K562 (cell line): Measurements from ENCODE around the gene SMAP2. TPM values are rescaled to one million over a fixed set of nuclear protein-coding genes. Genes with fewer than 3 reads are reported as not detected.

Source experiments
- ATAC-seq: fragments of 200-7000 bp; cut with Tn5 transposase; 3 replicates; pipeline ENCODE4 v1.9.1; 2020; ENCODE audit warnings: moderate library complexity
- BruUV-seq: library from RNA; stranded (reverse); fragments of 400-500 nt; replicated peaks from 2 replicates; lab custom pipeline; 2021; lab: Mats Ljungman, UMichigan
- CTCF ChIA-PET: fragments of 300-600 bp; formaldehyde crosslinking; extraction: SDS; loops from one replicate; lab custom pipeline; 2021; ENCODE audit warnings: low intra/inter-chr PET ratio; lab: Yijun Ruan, JAX
- POLR2A ChIA-PET: fragments of 300-600, 350-650 bp; sonication (Branson Sonifier 250); formaldehyde crosslinking; extraction: SDS; loops from one replicate; lab custom pipeline; 2021; ENCODE audit warnings: antibody characterized with exemption, inconsistent platforms; lab: Yijun Ruan, JAX
- DNase-seq, 4 experiments: peaks; one replicate each; pipeline versions ENCODE4 v3.0.0 to v3.0.0-alpha.2; 2011 to 2018; ENCODE audit warnings: low spot score in 3 of 4, mixed read lengths in 3 of 4; ENCODE audit errors: extremely low read depth in 1 of 4
- FAIRE-seq: peaks from 2 replicates; lab custom pipeline; 2011; peaks lifted over from hg19 to GRCh38; lab: Jason Lieb, UNC
- H2AFZ ChIP-seq: 2 replicates; pipeline ENCODE4 v1.6.0; 2011; ENCODE audit warnings: low read depth, low read length, control low read depth, inconsistent platforms
- H3K27ac ChIP-seq: fragments of 200-600 bp; 3 replicates; pipeline ENCODE4 v1.8.0; 2011; ENCODE audit warnings: low read depth, mild to moderate bottlenecking, control low read depth, inconsistent platforms, low read length, moderate library complexity, mixed read lengths; ENCODE audit errors: extremely low read depth
- H3K27me3 ChIP-seq, 2 experiments: fragments of 300-600 bp in 1 of 2; 2 replicates in 1 of 2; 3 replicates in 1 of 2; pipeline versions ENCODE4 v1.6.0 to v1.8.0; 2011; ENCODE audit warnings: inconsistent platforms in 2 of 2, low read length in 2 of 2, mild to moderate bottlenecking in 1 of 2, mixed read lengths in 1 of 2, moderate library complexity in 1 of 2; ENCODE audit not compliant: control insufficient read depth in 2 of 2, insufficient read depth in 2 of 2
- H3K36me3 ChIP-seq: fragments of 300-600 bp; 3 replicates; pipeline ENCODE4 v1.8.0; 2011; ENCODE audit warnings: mild to moderate bottlenecking, low read length, inconsistent platforms; ENCODE audit not compliant: control insufficient read depth, insufficient read depth
- H3K4me1 ChIP-seq, 2 experiments: fragments of 200-600 bp in 1 of 2; replicated peaks in 1 of 2; 2 replicates in 1 of 2; 3 replicates in 1 of 2; pipeline versions ENCODE4 v1.5.1 to v1.8.0; 2011; ENCODE audit warnings: inconsistent platforms in 2 of 2, low read length in 2 of 2, mild to moderate bottlenecking in 1 of 2, mixed read lengths in 1 of 2, moderate library complexity in 1 of 2; ENCODE audit not compliant: control insufficient read depth in 2 of 2, insufficient read depth in 2 of 2
- H3K4me2 ChIP-seq: 2 replicates; pipeline ENCODE4 v1.6.1; 2011; ENCODE audit warnings: low read length, control low read depth, inconsistent platforms, mixed read lengths; ENCODE audit not compliant: insufficient read depth
- H3K4me3 ChIP-seq: fragments of 200-600 bp; sonication (generic), shearing (Covaris generic); 2 replicates; pipeline ENCODE4 v1.5.1; 2016; ENCODE audit warnings: control low read depth, inconsistent platforms
- H3K79me2 ChIP-seq: fragments of 200-600 bp; 3 replicates; pipeline ENCODE4 v1.8.0; 2011; ENCODE audit warnings: low read length, inconsistent platforms; ENCODE audit not compliant: control insufficient read depth, insufficient read depth
- H3K9ac ChIP-seq, 2 experiments: 2 replicates each; pipeline versions ENCODE4 v1.6.0 to v1.6.1; 2011; ENCODE audit warnings: low read depth in 2 of 2, low read length in 2 of 2, control low read depth in 1 of 2, inconsistent platforms in 1 of 2, mild to moderate bottlenecking in 1 of 2, mixed read lengths in 1 of 2; ENCODE audit not compliant: insufficient read depth in 1 of 2
- H3K9me1 ChIP-seq: one replicate; pipeline ENCODE4 v1.6.0; 2011; ENCODE audit warnings: inconsistent platforms, mild to moderate bottlenecking, low read length, moderate library complexity; ENCODE audit not compliant: control insufficient read depth, insufficient read depth
- H3K9me3 ChIP-seq: replicated peaks from 2 replicates; pipeline ENCODE4 v1.5.1; 2011; ENCODE audit warnings: low read depth, low read length, inconsistent platforms; ENCODE audit not compliant: control insufficient read depth, insufficient read depth
- H4K20me1 ChIP-seq: replicated peaks from 2 replicates; pipeline ENCODE4 v1.6.1; 2011; ENCODE audit warnings: low read length, inconsistent platforms, mixed read lengths; ENCODE audit not compliant: control insufficient read depth, insufficient read depth
- MYNN ChIP-seq, 2 experiments: sonication (generic); formaldehyde crosslinking in 1 of 2; IDR thresholded peaks; 2 replicates each; pipeline versions ENCODE4 v1.5.0 to v1.6.1; 2016 to 2020; ENCODE audit warnings: antibody characterized with exemption in 1 of 2, missing genetic modification reagents in 1 of 2
- NR4A1 ChIP-seq, 2 experiments: fragments of 250-450 bp in 1 of 2; fragments of 450-650 bp in 1 of 2; sonication (Bioruptor Pico) in 1 of 2; IDR thresholded peaks; 2 replicates each; pipeline versions ENCODE4 v1.4.0 to v1.6.1; 2016 to 2020; ENCODE audit warnings: mild to moderate bottlenecking in 2 of 2, missing compliant biosample characterization in 1 of 2, missing genetic modification characterization in 1 of 2, moderate library complexity in 1 of 2
- PHB2 ChIP-seq: fragments of 450-650 bp; IDR thresholded peaks from 2 replicates; pipeline ENCODE4 v1.6.1; 2017; ENCODE audit warnings: low read depth
- SMARCB1 ChIP-seq: IDR thresholded peaks from 2 replicates; pipeline ENCODE4 v1.6.1; 2011; ENCODE audit warnings: improper control_type of control experiment, low read depth; ENCODE audit not compliant: insufficient read length
- SMARCC2 ChIP-seq: fragments of 450-650 bp; IDR thresholded peaks from 2 replicates; pipeline ENCODE4 v1.6.1; 2017; ENCODE audit warnings: antibody characterized with exemption, moderate library complexity, mild to moderate bottlenecking, low read depth
- SP1 ChIP-seq: sonication (generic); formaldehyde crosslinking; IDR thresholded peaks from 2 replicates; pipeline ENCODE4 v1.8.1; 2022; ENCODE audit warnings: mild to moderate bottlenecking, missing genetic modification reagents
- STAT5A ChIP-seq: IDR thresholded peaks from 2 replicates; pipeline ENCODE4 v1.6.1; 2012; ENCODE audit warnings: low read length, inconsistent platforms, borderline replicate concordance
- ZBTB7A ChIP-seq: IDR thresholded peaks from 2 replicates; pipeline ENCODE4 v1.6.1; 2011; ENCODE audit warnings: low read depth, mild to moderate bottlenecking, low read length, moderate library complexity, borderline replicate concordance; ENCODE audit not compliant: control insufficient read depth
- ZNF780A ChIP-seq: fragments of 250-450 bp; sonication (Bioruptor Pico); IDR thresholded peaks from 2 replicates; pipeline ENCODE4 v1.5.0; 2021; ENCODE audit warnings: mild to moderate bottlenecking
- WGBS: fragments of 100-300 bp; shearing (Covaris generic); methylation state at CpG from one replicate; pipeline ENCODE4 v1.1.6; 2016; ENCODE audit warnings: low coverage, mixed read lengths; ENCODE audit not compliant: insufficient coverage; ENCODE audit errors: missing lambda C conversion rate; 5-methylcytosine and 5-hydroxymethylcytosine counted together
- in situ Hi-C: fragments of 300-500 bp; cut with MboI; formaldehyde crosslinking; loops from 4 replicates; pipeline ENCODE4 v1.15.0; 2018; ENCODE audit warnings: inconsistent platforms, mixed read lengths
- intact Hi-C: fragments of 100-400 bp; cut with micrococcal nuclease; formaldehyde crosslinking; loops from 2 replicates; pipeline ENCODE4 v1.14.2; 2022
- polyA plus RNA-seq, 8 experiments: library from polyadenylated mRNA; depleted of rRNA in 4 of 8; stranded (reverse) in 5 of 8; unstranded in 3 of 8; fragments of >200 nt; fragmentation: Nextera tagmentation in 2 of 8; fragmentation: Illumina TruSeq in 1 of 8; extraction: Ambion mirVana in 2 of 8; extraction: Trizol in 1 of 8; gene quantifications; 2 replicates each; pipeline versions ENCODE4 v1.2.1 to v1.2.3, GENCODE V29; 2011 to 2014; ENCODE audit warnings: inconsistent platforms in 1 of 8, missing spikeins in 1 of 8
- total RNA-seq, 7 experiments: library from RNA; depleted of rRNA in 6 of 7; stranded (reverse); fragments of >200 nt in 6 of 7; fragmentation: Illumina TruSeq in 2 of 7; extraction: Trizol in 2 of 7; gene quantifications; 2 replicates each; pipeline versions ENCODE4 v1.2.1 to v1.2.3, GENCODE V29; 2011 to 2021; ENCODE audit warnings: low replicate concordance in 1 of 7
- TF ChIP-seq, protein P1 (sequence below): fragments of 250-450 bp; sonication (Bioruptor Pico); IDR thresholded peaks from 2 replicates; pipeline ENCODE4 v1.6.1; 2021; ENCODE audit warnings: mild to moderate bottlenecking
- TF ChIP-seq, protein P2 (sequence below): sonication (generic); formaldehyde crosslinking; IDR thresholded peaks from 2 replicates; pipeline ENCODE4 v1.8.1; 2023; ENCODE audit warnings: mild to moderate bottlenecking, missing genetic modification reagents
- TF ChIP-seq, protein P3 (sequence below): fragments of 250-450 bp; sonication (Bioruptor Pico); IDR thresholded peaks from 2 replicates; pipeline ENCODE4 v1.8.0; 2022; ENCODE audit warnings: inconsistent platforms

The SMAP2 gene
- total and polyA plus RNA-seq, 9 of the 15 experiments (the other 6 are each of a cell fraction or from before 2014, with no cell fraction given) = 38.7 to 212 (median 94.1) TPM

DNA sequence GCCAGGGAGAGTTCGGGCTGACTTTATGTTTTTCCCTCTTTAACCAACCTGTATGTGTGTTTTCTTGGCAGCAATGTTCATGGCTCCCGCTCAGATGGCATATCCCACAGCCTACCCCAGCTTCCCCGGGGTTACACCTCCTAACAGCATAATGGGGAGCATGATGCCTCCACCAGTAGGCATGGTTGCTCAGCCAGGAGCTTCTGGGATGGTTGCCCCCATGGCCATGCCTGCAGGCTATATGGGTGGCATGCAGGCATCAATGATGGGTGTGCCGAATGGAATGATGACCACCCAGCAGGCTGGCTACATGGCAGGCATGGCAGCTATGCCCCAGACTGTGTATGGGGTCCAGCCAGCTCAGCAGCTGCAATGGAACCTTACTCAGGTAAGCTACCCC is 43.2 kb downstream of the SMAP2 start:
- FAIRE-seq = no peak
- no peak overlapping the region for H2AFZ ChIP-seq
- no peak overlapping the region for H3K4me3 ChIP-seq
- no peak for DNase-seq
- H3K9me1 ChIP-seq = no peaks in the 10 kb centered on the region
- H3K36me3 ChIP-seq = peaks cover 95% of the 10 kb centered on the region
- in situ Hi-C loops = no loop called here
- H4K20me1 ChIP-seq = no peaks in the 10 kb centered on the region
- intact Hi-C loops = no loop called here
- peaks cover 2% of the 10 kb centered on the region; the same call in 1 of the 3 replicates for H3K79me2 ChIP-seq
- no peaks in the 10 kb centered on the region for H3K27me3 ChIP-seq
- no peak overlapping the region for H3K27ac ChIP-seq
- CTCF ChIA-PET = interaction anchor here (0.6 kb wide), 1 partner anchor 434 kb away, joined by 3 read pairs; no protein-coding TSS in a partner anchor
- no peaks in the 10 kb centered on the region for H3K9me3 ChIP-seq
- 97% methylated on average over 4 of the region's 4 CpGs for WGBS
- no TSS peak for BruUV-seq
- no peak for ATAC-seq
- H3K4me2 ChIP-seq = no peak overlapping the region
- H3K9ac ChIP-seq = no peak overlapping the region
- H3K4me1 ChIP-seq = no peaks in the 10 kb centered on the region
- POLR2A ChIA-PET = interaction anchor here (0.6 to 1.1 kb wide), 6 partner anchors 9 to 340 kb away, joined by 3 to 5 read pairs (median 4); no protein-coding TSS in a partner anchor
- TF ChIP-seq MYNN (IDR thresholded peaks at IDR 0.05) (no peak), MYNN (CRISPR knock-in tag; IDR thresholded peaks at IDR 0.05) (no peak), SP1 (CRISPR knock-in tag) (no peak), ZBTB7A (no peak), ZNF780A (no peak), SMARCB1 (no peak), PHB2 (no peak), SMARCC2 (no peak), STAT5A (no peak), NR4A1 (CRISPR knock-in tag; IDR thresholded peaks at IDR 0.05) (no peak), NR4A1 (tag; IDR thresholded peaks at IDR 0.05) (no peak)
- TF ChIP-seq, protein P1, sequence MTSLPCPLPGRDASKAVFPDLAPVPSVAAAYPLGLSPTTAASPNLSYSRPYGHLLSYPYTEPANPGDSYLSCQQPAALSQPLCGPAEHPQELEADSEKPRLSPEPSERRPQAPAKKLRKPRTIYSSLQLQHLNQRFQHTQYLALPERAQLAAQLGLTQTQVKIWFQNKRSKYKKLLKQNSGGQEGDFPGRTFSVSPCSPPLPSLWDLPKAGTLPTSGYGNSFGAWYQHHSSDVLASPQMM = no peak
- TF ChIP-seq, protein P2, sequence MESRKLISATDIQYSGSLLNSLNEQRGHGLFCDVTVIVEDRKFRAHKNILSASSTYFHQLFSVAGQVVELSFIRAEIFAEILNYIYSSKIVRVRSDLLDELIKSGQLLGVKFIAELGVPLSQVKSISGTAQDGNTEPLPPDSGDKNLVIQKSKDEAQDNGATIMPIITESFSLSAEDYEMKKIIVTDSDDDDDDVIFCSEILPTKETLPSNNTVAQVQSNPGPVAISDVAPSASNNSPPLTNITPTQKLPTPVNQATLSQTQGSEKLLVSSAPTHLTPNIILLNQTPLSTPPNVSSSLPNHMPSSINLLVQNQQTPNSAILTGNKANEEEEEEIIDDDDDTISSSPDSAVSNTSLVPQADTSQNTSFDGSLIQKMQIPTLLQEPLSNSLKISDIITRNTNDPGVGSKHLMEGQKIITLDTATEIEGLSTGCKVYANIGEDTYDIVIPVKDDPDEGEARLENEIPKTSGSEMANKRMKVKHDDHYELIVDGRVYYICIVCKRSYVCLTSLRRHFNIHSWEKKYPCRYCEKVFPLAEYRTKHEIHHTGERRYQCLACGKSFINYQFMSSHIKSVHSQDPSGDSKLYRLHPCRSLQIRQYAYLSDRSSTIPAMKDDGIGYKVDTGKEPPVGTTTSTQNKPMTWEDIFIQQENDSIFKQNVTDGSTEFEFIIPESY = no peak
- TF ChIP-seq, protein P3, sequence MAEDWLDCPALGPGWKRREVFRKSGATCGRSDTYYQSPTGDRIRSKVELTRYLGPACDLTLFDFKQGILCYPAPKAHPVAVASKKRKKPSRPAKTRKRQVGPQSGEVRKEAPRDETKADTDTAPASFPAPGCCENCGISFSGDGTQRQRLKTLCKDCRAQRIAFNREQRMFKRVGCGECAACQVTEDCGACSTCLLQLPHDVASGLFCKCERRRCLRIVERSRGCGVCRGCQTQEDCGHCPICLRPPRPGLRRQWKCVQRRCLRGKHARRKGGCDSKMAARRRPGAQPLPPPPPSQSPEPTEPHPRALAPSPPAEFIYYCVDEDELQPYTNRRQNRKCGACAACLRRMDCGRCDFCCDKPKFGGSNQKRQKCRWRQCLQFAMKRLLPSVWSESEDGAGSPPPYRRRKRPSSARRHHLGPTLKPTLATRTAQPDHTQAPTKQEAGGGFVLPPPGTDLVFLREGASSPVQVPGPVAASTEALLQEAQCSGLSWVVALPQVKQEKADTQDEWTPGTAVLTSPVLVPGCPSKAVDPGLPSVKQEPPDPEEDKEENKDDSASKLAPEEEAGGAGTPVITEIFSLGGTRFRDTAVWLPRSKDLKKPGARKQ = no peak
